Measurements from ENCODE around the gene ZSCAN2. TPM values are rescaled to one million over a fixed set of nuclear protein-coding genes. Genes with fewer than 3 reads are reported as not detected.

Gene ZSCAN2
- 6.6 and 13.0 TPM in 2 replicates for total RNA-seq

DNA sequence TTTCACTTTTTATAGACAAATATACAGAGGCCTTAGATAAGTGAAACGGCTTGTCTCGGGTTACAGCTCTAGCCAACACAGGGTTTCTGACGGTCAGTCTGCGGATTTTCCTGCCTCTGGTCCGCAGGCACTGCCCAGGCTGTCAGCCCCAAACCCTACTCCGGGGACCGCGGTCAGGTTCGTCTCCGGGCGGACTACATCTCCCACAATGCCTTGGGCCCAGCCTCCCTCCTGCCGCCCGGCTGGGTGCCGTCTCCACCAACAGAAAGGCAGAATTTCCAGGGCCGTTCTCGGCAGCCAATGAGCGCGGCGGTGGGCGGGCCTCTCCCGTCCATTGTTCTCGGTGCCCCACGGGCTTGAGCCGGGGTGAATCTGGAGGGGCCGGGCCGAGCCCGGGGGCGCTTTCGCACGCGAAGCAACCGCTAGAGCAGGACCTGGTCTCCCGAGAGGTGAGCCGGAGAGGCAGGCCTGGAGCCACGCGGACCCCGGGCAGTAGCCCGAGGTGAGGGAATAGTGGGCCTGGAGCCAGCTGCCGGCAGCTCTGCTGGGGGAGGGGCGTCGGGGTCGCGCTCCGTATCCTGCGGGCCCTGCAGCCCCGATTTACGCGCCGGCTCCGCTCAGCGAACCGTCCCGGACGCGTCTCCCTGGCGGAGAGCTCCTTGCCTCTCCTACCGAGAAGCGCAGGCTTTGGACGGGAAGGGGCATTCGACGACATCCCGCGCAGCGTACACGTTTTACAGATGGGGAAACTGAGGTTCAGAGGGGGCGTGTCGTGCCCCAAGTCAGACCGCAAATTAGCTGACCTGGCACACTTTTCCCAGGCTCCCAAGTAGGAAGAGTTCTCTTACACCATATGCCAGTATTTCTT, at the start of gene ZSCAN2:
ZSCAN2 (plus strand) TSS at position 323 of the 868 bp plus-strand sequence. CDS start 2,919 bp downstream, outside the sequence.

DNA sequence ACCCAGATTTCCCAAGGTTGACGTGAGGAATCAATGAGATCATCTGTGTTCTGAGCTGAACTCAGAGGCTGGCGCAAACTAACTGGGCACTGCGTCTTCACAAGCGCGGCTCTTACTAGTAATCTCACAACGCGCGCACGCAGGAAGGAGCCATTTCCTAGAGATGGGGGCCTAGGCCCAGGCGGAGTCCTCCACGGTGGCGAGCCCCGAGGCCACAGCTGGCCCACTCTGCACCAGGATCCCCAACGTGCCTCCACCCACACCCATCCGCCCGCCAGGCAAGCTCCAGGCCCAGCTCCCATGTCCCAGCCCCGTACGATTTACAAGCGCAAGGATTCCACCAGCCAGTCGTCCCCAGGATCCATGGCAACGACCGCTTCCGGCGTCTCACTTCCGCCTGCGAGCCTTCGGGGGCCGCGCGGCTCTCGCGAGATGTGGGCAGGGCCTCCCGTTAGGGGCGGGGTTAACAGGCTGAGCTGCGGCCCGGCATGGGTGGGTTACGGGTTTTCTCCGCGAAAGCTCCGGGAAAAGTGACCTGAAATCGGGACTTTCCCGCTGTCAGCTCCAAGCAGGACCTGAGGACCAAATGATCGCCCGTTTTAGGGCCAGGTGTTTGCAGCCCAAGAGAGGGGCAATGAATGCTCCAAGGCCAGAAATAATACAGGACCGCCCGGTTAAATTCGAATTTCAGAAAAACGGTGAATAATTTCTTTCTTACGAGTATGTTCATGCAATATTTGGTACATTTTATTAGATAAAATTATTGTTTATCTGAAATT, 53.3 kb downstream of the ZSCAN2 start, which contains the start of gene WDR73:
WDR73 (minus strand) TSS at position 374 of the 779 bp plus-strand sequence; CDS start at position 365, 9 bp downstream.

DNA sequence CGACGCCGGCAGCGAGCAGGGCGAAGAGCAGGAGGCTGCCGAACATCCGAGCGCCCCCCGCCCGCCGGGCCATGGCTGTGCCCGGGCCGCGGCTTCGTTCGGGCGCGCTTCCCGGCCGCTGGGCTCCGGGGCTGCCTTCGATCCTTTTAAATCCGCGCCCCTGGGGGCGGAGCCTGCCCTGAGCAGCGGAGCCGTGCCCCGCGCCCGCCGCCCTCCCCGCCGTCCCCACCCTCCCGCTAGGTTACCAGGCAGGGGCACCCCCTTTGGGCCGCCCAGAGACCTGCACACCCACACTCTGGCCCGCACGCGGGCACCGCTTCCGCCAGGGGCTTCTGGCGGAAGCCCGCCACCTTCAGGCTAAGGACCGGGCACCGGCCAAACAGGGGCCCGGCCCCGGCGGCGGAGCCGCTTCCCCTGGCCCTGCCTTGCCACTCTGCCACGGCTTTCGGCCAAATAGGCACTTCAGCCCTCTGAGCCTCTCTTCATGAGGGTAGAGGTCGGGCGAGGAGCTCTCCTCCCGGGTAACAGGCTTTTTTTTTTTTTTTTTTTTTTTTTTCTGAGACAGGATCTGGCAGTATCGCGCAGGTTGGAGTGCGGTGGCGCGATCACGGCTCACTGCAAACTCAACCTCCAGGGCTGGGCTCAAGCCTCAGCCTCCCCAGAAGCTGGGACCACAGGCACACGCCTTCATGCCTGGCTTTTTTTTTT, 57.4 kb downstream of the ZSCAN2 start, which contains the start of gene NMB:
NMB (minus strand) TSS at position 120 of the 708 bp plus-strand sequence; CDS start at position 73, 47 bp downstream.

Other genes starting within 250 kb of the ZSCAN2 start
- gene WDR73, start 53.3 kb downstream of the ZSCAN2 start, total RNA-seq, result 19.3 and 25.2 TPM in 2 replicates
- gene NMB, start 57.2 kb downstream of the ZSCAN2 start, total RNA-seq, result 1.7 and 4.7 TPM in 2 replicates
- 164 and 172 TPM in 2 replicates for gene SEC11A, start 115.1 kb downstream of the ZSCAN2 start, total RNA-seq
- gene ZNF592, start 147.6 kb downstream of the ZSCAN2 start, total RNA-seq, result 2.9 and 5.1 TPM in 2 replicates
- gene ALPK3, start 216.3 kb downstream of the ZSCAN2 start, total RNA-seq, result under 0.01 and 4.1 TPM in 2 replicates

Data from tracheal epithelial cell (primary cell).